SH-SY5Y (cell line): ENCODE results near the gene DIAPH1.

Experiments
- GATA2 ChIP-seq: IDR thresholded peaks from 2 replicates; pipeline ENCODE4 v1.6.1; 2011; ENCODE audit warnings: mild to moderate bottlenecking, low read depth, low read length
- GATA3 ChIP-seq: IDR thresholded peaks from 2 replicates; pipeline ENCODE4 v1.6.1; 2011; ENCODE audit warnings: low read depth, mild to moderate bottlenecking, low read length, moderate library complexity

Gene DIAPH1

DNA sequence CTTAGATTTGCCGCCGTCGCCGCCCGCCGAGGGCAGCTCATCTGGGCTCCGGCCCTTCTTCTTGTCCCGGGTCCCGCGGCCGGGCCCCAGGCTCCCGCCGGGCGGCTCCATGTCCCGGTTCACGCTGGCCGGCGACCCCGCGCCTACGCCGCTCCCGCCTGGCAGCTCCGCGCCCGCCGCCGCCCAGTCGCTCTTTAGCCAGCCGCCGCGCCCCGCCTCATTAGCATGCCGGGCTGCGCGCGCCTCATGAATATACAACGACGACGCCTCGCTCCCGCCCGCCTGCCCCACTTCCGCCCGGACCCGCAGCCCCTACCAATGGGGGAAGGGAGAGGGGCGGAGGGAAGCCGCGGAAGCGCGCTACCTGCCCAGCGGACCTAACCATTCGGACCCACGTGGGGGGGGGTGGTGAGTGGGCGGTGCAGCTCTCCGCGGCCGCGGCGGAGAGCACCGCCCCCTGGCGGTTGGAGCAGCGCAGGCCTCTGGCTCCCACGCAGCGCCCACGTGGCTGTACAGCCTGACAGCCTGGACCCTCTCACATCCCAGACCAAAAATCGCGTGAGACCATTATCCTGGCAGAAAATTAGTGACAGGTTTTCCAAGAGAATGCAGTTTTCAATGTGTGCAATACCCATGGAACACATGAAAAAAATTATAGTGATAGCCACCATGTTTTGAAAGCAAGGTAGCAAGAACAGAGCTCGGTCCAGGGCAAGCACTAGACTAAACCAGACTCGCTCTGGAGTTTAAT is at the start of gene DIAPH1:
Gene DIAPH1, minus strand, starts transcription at position 197 of the 751 bp plus-strand sequence. Its CDS starts 86 bp downstream, at position 111.
- TF ChIP-seq GATA2 (no peak; the same call in 1 of the 2 replicates), GATA3 (no peak)

DNA sequence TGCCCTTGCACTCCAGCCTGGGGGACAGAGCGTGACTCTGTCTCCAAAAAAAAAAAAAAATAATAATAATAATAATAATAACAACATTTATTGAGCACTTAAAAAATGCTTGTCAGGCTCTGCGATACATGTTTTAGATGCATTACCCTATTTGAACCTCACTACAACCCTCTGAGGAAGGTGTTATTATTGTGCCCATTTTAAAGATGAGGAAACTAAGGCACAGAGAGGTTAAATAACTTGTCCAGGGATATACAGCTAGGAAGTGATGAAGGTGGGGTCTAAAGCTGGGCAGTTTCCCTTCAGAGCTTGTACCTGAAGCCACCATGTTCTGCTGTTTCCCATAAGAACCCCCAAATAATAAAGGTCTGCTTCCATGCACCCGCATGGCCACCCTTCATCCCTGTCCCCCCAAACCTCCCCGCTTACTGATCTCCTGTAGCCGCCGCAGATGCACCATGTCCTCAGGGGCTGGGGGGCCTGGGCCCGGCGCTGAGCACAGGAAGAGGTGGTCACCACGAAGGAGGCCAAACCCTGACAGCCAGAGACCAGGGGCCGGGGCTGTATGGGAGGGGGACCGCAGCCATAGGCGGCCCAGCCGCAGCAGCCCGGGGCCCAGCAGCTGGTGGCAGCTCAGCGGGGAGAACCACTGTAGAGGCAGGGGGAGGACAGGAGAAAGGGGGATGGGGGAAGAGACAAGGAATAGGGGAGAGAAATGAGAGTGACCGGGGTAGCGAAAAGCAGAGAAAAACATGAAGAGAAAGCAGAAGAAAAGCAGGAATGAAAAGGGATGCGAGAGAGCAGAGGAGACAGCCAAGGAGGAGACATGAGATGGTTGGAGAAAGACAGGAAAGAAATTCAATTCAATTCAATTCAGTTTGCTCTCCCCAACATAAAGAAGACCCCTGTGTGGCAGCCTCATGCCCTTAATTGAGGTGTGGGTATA is 47.5 kb upstream of the DIAPH1 start:
- TF ChIP-seq GATA3 (no peak), GATA2 (no peak)

DNA sequence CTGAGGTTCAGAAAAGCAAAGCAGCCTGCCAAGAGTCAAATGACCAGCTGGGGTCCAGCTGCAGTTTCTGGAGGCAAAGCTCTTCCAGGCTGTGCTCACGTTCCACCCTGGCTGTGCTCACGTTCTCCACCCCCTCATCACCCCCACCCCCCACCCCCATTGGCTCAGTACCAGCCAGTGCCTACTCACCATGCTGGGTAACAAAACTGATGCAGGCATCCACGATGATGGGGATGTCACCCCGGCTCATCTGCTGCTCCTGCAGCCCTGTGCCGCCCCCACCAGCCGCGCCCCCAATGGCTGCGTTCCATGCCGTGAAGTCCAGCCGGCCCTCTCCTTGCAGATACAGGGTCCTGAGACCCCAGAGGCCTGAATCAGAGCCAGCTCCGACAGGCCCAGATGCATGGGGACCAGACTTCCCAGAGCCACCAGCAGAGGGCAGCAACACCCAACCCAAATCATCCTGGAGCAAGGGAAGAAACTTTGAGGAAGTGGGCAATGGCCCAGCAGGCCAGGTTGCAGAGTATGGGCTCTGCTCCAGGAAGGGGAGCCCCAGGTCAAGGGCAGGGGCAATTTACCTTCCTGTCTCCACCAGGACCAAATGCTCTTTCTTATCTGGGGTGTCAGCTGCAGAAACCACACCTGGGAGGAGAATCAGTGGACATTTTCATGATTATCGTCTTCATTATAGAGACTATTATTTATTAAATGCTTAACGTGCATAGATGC is 46.1 kb upstream of the DIAPH1 start:
- TF ChIP-seq GATA2 (no peak), GATA3 (no peak)

DNA sequence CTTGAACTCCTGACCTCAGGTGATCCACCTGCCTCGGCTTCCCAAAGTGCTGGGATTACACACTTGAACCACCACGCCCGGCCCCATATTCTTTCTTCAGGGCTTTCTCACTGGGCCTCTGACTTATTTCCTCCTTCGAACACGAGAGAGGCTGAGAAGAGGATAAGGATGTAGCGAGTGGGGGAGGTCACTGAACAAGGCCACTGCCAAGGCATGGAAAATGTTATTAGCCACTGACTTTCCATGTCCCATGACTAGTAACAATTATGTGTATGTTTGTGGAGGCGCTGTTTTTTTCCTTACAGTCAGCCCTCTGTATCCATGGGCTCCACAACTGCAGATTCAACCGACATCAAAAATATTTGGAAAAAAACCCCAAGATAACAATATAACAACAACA is 44.7 kb upstream of the DIAPH1 start:
- TF ChIP-seq GATA2 (no peak), GATA3 (no peak)

DNA sequence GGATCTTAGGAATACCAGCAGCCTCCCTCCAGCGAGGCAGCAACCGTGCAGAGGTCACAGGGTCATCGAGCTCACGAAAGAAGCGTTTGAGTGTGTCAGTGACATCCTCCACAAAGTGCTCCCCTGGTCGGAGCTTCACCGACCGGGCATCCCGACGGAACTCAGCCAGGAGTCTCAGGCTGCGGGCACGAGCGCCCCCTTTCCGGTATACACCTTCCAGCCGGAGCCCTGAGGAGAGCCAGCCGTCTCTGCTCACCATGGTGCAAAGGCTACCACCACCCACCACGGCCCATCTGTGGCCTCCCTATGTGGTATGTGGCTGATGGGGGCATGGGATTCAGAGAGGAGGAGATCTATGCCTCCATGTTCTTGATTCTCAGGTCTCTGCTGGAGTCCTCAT is 43.2 kb upstream of the DIAPH1 start:
- TF ChIP-seq GATA3 (no peak), GATA2 (no peak)

DNA sequence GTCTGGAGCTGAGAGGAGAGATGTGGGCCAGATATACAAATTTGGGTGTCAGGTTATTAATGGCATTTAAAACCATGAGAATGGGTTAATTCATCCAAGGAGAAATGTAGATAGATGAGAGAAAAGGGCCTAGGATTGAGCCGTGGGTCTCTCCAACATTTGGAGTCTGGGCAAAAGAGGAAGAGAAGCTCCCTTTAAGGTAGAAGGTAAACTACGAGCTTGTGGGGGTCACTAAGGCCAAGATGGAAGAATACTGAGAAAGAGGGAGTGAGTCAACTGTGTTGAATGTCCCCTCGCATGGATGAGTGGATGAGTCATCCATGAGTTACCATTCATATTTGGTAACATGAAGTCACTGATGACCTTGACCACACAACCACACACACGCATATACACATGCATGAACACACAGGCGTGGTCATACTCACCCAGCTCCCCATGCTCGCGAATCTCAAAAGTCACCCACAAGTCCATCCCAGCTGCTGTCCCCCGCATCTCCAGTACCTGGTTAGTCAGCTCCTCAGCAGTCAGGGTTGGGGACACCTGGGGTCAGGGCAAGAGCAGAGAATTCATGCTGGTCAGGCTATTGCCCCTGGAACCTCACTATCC is 39.2 kb upstream of the DIAPH1 start:
- no peak for TF ChIP-seq GATA3
- no peak for TF ChIP-seq GATA2

DNA sequence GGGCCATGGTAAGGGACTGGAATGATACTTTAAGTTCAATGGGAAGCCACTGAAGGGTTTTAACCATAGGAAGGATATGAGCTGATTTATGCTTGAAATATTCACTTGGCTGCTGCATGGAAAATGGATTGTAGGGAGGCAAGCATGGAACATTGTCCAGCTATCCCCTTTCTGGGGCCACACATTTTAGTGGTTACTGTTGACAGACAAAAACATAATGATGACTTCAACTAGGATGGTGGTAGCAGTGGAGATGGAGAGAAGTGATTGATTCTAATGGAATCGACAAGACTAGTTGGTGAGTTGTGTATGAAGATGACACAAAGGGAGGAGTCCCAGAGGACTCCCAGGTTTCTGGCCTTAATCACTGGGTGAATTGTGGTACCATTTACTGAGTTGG is 38.6 kb upstream of the DIAPH1 start:
- TF ChIP-seq GATA2, result no peak

DNA sequence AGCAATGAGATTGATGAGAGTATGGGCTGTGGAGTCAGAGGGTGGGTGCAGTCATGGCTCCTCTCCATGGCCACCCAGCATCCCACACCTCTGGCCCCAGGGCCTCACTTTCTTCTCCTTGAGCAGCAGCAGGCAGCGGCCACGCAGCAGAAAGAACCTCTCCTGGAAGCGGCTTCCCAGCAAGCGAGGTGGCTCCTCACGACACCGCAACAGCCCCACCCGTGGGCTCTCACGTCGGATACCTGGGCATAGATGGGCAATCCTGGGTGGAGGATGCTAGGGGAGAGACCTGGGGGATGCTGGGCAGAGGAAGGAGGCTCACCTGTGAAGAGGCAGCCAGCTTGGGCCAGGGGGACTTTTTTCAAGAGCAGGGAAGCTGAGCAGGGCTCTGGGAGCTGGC is 37.6 kb upstream of the DIAPH1 start:
- no peak for TF ChIP-seq GATA2
- no peak for TF ChIP-seq GATA3

DNA sequence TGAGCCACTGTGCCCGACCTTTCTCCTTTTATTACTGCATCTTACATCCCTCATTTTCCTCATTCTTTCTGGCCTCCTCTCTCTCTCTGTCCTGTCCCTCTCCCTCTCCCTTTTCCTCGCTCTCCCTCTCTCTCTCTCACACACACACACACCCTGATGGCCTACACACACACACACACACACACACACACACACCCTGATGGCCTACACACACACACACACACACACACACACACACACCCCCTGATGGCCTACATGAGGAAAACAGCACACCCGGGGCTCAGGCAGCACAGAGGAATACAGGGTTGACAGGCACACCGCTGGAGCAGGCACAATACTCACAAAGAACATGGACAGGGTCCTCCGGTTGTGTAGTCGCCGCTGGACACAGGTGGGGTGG is 36.2 kb upstream of the DIAPH1 start:
- TF ChIP-seq GATA2 (no peak), GATA3 (no peak)

DNA sequence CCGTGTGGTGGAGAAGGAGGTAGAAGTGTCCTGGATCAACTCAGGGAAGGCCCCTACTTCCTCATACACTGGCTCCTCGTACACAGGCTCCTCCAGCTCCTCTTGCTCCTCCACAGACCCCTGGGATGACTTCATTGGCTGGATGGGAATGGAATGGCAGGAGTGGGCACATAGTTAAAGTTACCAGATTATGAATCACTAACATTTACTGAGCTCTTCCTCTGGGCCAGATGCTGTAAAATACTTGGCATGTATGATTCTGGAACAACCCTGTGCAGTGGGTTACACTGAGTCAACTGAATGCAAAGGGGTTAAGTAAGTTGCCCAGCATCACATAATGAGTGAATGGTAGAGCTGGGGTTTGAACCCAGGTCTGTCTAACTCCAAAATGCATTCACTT is 35.5 kb upstream of the DIAPH1 start:
- TF ChIP-seq GATA2, result no peak
- no peak for TF ChIP-seq GATA3

DNA sequence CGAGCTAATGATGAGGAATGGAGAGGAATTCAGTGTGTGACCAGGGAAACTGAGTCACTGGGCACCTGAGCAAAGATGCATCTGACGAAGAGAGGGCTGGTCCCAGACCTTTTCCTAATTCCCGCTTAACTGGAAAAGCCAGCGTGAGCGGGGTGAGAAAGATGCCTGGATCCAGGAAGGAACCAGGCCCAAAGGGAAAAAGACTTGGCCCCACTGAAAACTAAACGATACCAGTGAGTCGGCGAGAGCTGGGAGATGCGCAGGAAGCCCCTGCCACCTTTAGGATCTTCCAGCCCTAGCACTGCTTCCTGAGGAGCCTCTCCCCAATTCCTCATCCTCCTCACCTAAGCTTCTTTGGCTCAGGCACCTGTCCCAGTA is 32.9 kb upstream of the DIAPH1 start:
- no peak for TF ChIP-seq GATA3
- no peak for TF ChIP-seq GATA2

DNA sequence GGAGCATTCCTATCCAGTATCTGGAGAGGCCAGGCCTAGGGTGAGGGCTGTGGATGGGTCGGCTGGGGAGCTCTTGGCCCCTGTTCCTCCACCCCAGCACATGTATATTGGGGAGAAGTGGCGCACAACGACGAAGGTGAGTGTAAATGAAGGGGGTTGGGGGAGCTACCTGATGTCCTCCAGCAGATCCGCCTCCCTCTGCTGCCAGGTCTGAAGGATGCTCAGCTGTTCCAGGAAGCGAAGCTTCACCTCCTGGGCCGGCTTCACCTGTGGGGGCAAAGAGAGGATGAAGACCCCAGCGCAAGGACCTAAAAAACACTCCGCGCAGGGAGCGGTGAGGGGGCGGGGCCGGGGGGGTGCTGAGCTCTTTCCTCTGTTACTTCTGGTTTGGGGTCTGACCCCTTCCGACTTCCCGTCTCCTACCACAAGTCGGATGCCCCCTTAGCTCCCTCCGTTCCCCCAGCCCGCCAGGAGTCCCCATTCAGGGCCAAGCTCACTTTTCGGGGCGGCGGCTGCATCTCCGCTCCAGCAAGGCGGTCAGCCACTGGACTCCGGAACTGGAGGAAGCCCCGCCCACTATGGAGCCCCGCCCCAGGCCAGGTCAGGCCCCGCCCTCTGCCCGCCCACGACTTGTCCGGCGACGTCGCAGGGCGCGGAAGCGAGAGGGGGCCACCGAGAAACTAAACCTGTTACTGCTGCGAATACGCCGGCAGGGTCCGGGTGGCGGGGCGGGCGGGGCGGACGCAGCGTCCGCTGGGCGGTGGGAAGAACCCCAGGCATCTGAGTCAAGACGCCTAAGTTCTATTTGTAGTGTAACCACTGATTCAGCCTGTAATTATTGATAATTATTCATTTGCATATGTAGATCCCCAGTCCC is 32.3 kb upstream of the DIAPH1 start, which contains the start of gene FCHSD1:
Gene FCHSD1, minus strand, starts transcription at position 568 of the 877 bp plus-strand sequence. Its CDS starts 50 bp downstream, at position 518.
- TF ChIP-seq GATA2 (no peak), GATA3 (no peak)

DNA sequence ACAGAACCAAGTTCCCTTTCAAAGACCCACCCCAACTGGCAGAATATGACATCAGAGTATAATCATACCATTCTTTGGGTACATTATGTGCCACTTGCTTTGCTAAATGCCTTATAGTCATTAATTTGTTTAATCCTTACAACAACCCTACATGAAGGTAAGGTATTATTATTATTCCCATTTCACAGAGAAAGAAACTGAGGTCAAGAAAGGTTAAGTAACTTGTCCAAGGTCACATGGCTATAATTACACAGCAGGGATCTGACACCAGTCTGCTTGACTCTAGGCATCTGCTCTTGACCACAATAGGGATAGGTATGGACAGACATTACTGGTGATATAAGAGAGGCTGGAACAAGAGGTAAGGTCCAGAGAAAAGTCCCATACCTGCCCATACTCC is 31.2 kb upstream of the DIAPH1 start:
- TF ChIP-seq GATA3 (no peak), GATA2 (no peak)
